K562 (cell line): ENCODE results near the gene HSF4. TPM values are rescaled to one million over a fixed set of nuclear protein-coding genes. Genes with fewer than 3 reads are reported as not detected.

Source experiments
- ATF7 ChIP-seq: fragments of 450-650 bp; IDR thresholded peaks from 2 replicates; pipeline ENCODE4 v1.7.1; 2014; ENCODE audit warnings: mild to moderate bottlenecking, moderate library complexity
- BCOR ChIP-seq: fragments of 450-650 bp; IDR thresholded peaks from 2 replicates; pipeline ENCODE4 v1.6.1; 2016
- CHD1 ChIP-seq: fragments of 200-600 bp; sonication (generic); IDR thresholded peaks from one replicate; pipeline ENCODE4 v1.6.1; 2012; ENCODE audit warnings: mild to moderate bottlenecking, moderate library complexity, low read length, inconsistent platforms
- EHMT2 ChIP-seq: fragments of 450-650 bp; IDR thresholded peaks from 2 replicates; pipeline ENCODE4 v1.6.1; 2018; ENCODE audit warnings: antibody characterized with exemption
- GABPB2 ChIP-seq: fragments of 250-450 bp; sonication (Bioruptor Pico); conservative IDR thresholded peaks from 2 replicates; pipeline ENCODE4 v1.5.1; 2021; ENCODE audit warnings: mild to moderate bottlenecking
- HDAC1 ChIP-seq, 2 experiments: fragments of 450-650 bp; IDR thresholded peaks; 2 replicates each; pipeline ENCODE4 v1.6.1; 2016 to 2017; ENCODE audit warnings: inconsistent platforms in 1 of 2, mild to moderate bottlenecking in 1 of 2, moderate library complexity in 1 of 2
- KDM2B ChIP-seq: fragments of 250-450 bp; sonication (Bioruptor Pico); IDR thresholded peaks from 2 replicates; pipeline ENCODE4 v1.8.0; 2021; ENCODE audit warnings: mild to moderate bottlenecking, moderate library complexity
- KLF1 ChIP-seq: fragments of 450-650 bp; IDR thresholded peaks from 2 replicates; pipeline ENCODE4 v1.6.1; 2016; ENCODE audit warnings: missing genetic modification characterization, missing compliant biosample characterization
- POLR2AphosphoS2 ChIP-seq: IDR thresholded peaks from 2 replicates; pipeline ENCODE4 v1.6.1; 2012; ENCODE audit warnings: low read length, improper control_type of control experiment
- PYGO2 ChIP-seq: fragments of 450-650 bp; IDR thresholded peaks from 2 replicates; pipeline ENCODE4 v1.6.1; 2016; ENCODE audit warnings: mild to moderate bottlenecking, missing genetic modification characterization, moderate library complexity, missing compliant biosample characterization
- RBM14 ChIP-seq: fragments of 200-400 bp; formaldehyde crosslinking; IDR thresholded peaks from 2 replicates; pipeline ENCODE4 v1.6.1; 2018; ENCODE audit warnings: low read depth, mild to moderate bottlenecking, low read length, moderate library complexity, borderline replicate concordance; ENCODE audit not compliant: insufficient read depth
- XRCC5 ChIP-seq: fragments of 200-400 bp; formaldehyde crosslinking; IDR thresholded peaks from 2 replicates; pipeline ENCODE4 v1.6.1; 2017; ENCODE audit warnings: low read depth, mild to moderate bottlenecking, low read length
- ZNF146 ChIP-seq: IDR thresholded peaks from one replicate; pipeline ENCODE4 v1.6.1; 2018; ENCODE audit warnings: missing compliant biosample characterization; ENCODE audit not compliant: unreplicated experiment
- ZNF174 ChIP-seq: fragments of 250-450 bp; sonication (Bioruptor Pico); IDR thresholded peaks from 2 replicates; pipeline ENCODE4 v1.4.0; 2020; ENCODE audit warnings: mild to moderate bottlenecking
- ZNF197 ChIP-seq: fragments of 200-800 bp; sonication (Bioruptor generic); IDR thresholded peaks from 2 replicates; pipeline ENCODE4 v1.6.1; 2016; ENCODE audit warnings: low read depth, missing genetic modification characterization, missing compliant biosample characterization
- ZNF699 ChIP-seq: fragments of 250-450 bp; sonication (Bioruptor Pico); IDR thresholded peaks from 2 replicates; pipeline ENCODE4 v1.8.0; 2021; ENCODE audit warnings: mild to moderate bottlenecking, moderate library complexity; ENCODE audit not compliant: insufficient replicate concordance
- ZNF75A ChIP-seq: fragments of 450-650 bp; formaldehyde crosslinking; IDR thresholded peaks from 2 replicates; pipeline ENCODE4 v1.4.0; 2020; ENCODE audit warnings: mild to moderate bottlenecking
- ZNF780A ChIP-seq: fragments of 250-450 bp; sonication (Bioruptor Pico); IDR thresholded peaks from 2 replicates; pipeline ENCODE4 v1.5.0; 2021; ENCODE audit warnings: mild to moderate bottlenecking
- polyA plus RNA-seq, 8 experiments: library from polyadenylated mRNA; depleted of rRNA in 4 of 8; stranded (reverse) in 5 of 8; unstranded in 3 of 8; fragments of >200 nt; fragmentation: Nextera tagmentation in 2 of 8; fragmentation: Illumina TruSeq in 1 of 8; extraction: Ambion mirVana in 2 of 8; extraction: Trizol in 1 of 8; gene quantifications; 2 replicates each; pipeline versions ENCODE4 v1.2.1 to v1.2.3, GENCODE V29; 2011 to 2014; ENCODE audit warnings: inconsistent platforms in 1 of 8, missing spikeins in 1 of 8
- total RNA-seq, 7 experiments: library from RNA; depleted of rRNA in 6 of 7; stranded (reverse); fragments of >200 nt in 6 of 7; fragmentation: Illumina TruSeq in 2 of 7; extraction: Trizol in 2 of 7; gene quantifications; 2 replicates each; pipeline versions ENCODE4 v1.2.1 to v1.2.3, GENCODE V29; 2011 to 2021; ENCODE audit warnings: low replicate concordance in 1 of 7
- TF ChIP-seq, protein P1 (sequence below): fragments of 250-450 bp; sonication (Bioruptor Pico); IDR thresholded peaks from 2 replicates; pipeline ENCODE4 v1.5.0; 2021
- TF ChIP-seq, protein P2 (sequence below): fragments of 250-450 bp; sonication (Bioruptor Pico); IDR thresholded peaks from 2 replicates; pipeline ENCODE4 v1.6.1; 2021; ENCODE audit warnings: mild to moderate bottlenecking
- TF ChIP-seq, protein P3 (sequence below): fragments of 250-450 bp; sonication (Bioruptor Pico); IDR thresholded peaks from 2 replicates; pipeline ENCODE4 v1.5.0; 2021

HSF4 gene
- total and polyA plus RNA-seq, 9 of the 15 experiments (the other 6 are each of a cell fraction or from before 2014, with no cell fraction given), result 0.50 to 35.4 (median 8.8) TPM; not detected in 1

- TF ChIP-seq RBM14 (no peak), HDAC1 (IDR thresholded peaks at IDR 0.05) (no peak), BCOR (peak; percentile 49), XRCC5 (no peak), KLF1 (tag) (no peak), ZNF174 (CRISPR knock-in tag) (no peak), PYGO2 (tag) (no peak), ATF7 (no peak), ZNF699 (CRISPR knock-in tag) (no peak), POLR2AphosphoS2 (no peak), KDM2B (CRISPR knock-in tag) (no peak), EHMT2 (no peak), ZNF197 (CRISPR knock-in tag) (no peak), ZNF780A (no peak), CHD1 (no peak), GABPB2 (CRISPR knock-in tag) (no peak), ZNF146 (CRISPR knock-in tag) (no peak), ZNF75A (CRISPR knock-in tag) (no peak)
- TF ChIP-seq, protein P1, sequence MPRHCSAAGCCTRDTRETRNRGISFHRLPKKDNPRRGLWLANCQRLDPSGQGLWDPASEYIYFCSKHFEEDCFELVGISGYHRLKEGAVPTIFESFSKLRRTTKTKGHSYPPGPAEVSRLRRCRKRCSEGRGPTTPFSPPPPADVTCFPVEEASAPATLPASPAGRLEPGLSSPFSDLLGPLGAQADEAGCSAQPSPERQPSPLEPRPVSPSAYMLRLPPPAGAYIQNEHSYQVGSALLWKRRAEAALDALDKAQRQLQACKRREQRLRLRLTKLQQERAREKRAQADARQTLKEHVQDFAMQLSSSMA, result no peak
- TF ChIP-seq, protein P2, sequence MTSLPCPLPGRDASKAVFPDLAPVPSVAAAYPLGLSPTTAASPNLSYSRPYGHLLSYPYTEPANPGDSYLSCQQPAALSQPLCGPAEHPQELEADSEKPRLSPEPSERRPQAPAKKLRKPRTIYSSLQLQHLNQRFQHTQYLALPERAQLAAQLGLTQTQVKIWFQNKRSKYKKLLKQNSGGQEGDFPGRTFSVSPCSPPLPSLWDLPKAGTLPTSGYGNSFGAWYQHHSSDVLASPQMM (CRISPR knock-in tag), result no peak
- TF ChIP-seq, protein P3, sequence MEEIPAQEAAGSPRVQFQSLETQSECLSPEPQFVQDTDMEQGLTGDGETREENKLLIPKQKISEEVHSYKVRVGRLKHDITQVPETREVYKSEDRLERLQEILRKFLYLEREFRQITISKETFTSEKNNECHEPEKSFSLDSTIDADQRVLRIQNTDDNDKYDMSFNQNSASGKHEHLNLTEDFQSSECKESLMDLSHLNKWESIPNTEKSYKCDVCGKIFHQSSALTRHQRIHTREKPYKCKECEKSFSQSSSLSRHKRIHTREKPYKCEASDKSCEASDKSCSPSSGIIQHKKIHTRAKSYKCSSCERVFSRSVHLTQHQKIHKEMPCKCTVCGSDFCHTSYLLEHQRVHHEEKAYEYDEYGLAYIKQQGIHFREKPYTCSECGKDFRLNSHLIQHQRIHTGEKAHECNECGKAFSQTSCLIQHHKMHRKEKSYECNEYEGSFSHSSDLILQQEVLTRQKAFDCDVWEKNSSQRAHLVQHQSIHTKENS (CRISPR knock-in tag), result no peak
Observed at GRCh38 chr16:67183284-67183626, 18.7 kb downstream of the HSF4 start (continued).
